Stimulated activated CD4-positive, alpha-beta T cell treated with anti-CD3 and anti-CD28 coated beads, Interleukin-4, amount 100 ng/mL, for 24 hours (primary cell): ENCODE data around the gene LARGE1.

Source experiments
- DNase-seq: peaks from one replicate; pipeline ENCODE4 v3.0.0-alpha.2; 2020

LARGE1 gene

GRCh38 chr22:33707581-33707980 lies 212.7 kb downstream of the LARGE1 start:
- no peak for DNase-seq

- DNase-seq = no peak
These were observed 214.2 kb downstream of the LARGE1 start for GRCh38 chr22:33706100-33706499.

GRCh38 chr22:33699176-33699575 lies 221.1 kb downstream of the LARGE1 start:
- DNase-seq = no peak

DNA sequence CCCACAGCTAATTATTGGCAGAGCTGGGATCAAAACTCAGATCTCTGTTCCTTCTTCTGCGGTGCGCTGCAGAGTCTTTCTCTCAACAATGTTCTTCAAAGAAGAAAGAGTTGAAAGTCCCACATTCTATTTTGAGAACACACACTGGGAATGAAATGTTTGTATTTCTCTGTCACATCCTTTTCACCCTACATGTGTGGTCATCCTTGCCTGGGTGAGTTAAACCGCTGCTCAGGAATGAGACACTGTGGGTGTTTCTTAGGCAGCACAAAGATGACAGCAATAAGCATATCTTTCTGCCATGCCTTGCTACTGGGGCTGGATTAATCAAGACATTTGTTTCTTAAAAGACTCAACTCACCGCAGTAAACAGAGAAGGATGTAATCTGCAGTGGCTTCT lies 222.6 kb downstream of the LARGE1 start:
- DNase-seq = no peak

DNA sequence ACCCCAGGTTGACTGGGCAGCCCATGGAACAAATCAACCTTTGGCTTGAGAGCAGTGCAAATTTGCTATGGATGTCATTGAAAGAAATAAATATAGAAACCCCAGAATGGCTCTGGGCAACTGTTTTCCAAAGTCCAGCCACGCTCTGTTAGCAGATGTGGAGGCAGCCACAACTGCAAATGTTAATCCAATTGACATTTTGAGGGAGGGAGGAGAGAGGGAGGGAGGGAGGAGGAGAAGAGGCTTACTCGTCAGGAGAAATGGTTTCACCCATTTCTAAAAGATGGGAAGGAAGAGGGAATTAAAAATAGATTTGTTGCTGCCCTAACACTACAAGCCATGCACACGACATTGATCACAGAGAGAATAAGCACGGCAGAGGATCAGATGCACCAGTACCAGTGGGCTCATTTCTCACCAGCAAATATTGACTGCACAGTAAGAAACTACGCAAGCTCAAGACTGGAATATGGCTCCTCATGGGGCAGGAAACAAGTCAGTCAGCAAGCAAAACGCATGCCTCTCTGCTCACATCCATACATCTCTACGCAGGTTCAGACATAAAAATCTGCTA lies 229.1 kb downstream of the LARGE1 start:
- DNase-seq = no peak

DNA sequence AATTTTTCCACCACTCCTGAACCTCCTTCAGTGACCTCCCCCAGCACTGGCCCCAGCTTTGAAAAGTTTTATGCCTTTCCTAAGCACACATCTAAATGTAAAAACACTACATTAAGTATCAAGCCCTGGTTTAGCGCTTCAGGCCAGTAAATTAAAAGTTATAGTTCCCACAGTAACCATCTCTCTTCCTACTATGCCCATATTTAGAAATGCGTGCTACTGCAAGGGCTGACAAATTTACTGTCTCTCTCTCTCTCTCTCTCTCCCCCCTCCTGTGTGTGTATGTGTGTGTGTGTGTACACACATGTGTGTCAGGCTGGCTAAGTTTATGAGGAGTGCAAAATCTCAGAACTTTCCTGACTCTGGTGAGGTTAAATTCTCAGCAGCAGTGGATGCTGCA lies 231.4 kb downstream of the LARGE1 start:
- no peak for DNase-seq

DNA sequence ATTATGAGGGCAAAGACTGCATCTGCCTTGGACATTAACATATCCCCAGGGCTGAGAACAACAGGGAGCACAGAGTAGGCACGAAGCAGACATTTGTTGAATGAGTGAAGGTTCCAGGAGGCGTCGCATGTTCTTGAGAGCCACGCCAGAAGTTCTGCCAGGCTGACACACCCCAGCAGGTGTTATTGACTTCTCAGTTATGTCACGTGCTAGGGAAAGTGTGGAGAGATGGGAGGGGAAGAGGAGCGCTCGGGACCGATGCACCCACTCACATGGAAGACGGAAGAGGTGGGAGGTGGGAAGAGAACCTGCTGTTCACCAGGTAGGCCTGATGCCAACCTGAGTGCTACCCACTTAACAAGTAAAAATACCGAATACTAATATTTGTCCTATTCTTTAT lies 232.8 kb downstream of the LARGE1 start:
- no peak for DNase-seq

DNA sequence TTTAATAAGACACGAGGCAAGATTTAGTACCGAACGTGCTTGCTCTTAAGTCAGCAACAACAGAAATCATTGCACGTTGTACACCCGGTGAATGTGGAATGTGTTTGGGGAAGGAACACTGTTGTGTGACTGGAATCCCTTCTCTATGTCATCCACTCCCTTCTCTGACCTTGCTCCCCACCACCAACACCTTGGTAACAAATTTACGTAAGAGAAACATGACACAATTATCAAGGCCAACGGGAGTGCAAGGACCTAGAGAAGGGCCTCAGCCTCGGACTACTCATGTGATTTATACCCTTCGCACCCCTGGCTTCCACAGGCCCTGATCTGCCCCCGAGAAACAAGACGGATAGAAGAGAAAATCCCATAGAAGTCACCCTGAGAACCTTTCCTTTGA lies 236.2 kb downstream of the LARGE1 start:
- no peak for DNase-seq

DNA sequence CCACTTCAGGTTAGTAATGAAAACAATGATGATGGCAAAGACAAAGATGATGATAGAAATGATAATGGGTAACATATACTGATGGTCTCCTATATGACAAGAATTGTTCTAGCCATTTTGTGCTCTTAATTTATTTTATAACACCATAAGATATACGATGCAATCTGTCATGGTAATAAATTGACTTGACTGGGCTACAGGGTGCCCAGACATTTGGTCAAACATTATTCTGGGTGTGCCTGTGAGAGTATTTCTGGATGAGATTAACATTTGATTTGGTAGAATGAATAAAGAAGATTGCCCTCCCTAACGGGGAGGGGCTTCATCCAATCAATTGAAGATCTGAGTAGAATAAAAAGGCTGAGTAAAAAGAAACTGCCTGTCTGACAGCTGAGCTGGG lies 237.3 kb downstream of the LARGE1 start:
- no peak for DNase-seq

GRCh38 chr22:33680632-33681031 lies 239.6 kb downstream of the LARGE1 start:
- no peak for DNase-seq

DNA sequence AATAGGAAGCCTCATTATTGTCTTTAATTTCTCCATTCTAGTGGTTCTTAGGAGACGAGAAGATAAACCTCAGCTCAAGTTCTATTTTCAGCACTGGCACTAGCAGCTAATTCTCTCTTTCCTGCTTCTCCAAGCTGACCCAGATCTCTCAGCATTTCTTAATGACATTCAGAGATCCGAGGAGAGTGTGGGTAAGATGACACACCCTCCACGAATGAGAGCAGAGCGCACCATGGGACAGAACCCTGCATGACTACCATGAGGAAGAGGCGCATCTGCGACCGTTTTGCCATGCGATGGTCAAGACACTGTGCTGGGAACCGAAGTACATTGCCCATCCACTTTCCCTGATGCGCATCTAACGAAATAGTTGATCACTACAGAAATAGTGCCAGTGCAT lies 241.8 kb downstream of the LARGE1 start:
- no peak for DNase-seq

- DNase-seq = no peak
These were observed 242.7 kb downstream of the LARGE1 start for GRCh38 chr22:33677536-33677935.

DNA sequence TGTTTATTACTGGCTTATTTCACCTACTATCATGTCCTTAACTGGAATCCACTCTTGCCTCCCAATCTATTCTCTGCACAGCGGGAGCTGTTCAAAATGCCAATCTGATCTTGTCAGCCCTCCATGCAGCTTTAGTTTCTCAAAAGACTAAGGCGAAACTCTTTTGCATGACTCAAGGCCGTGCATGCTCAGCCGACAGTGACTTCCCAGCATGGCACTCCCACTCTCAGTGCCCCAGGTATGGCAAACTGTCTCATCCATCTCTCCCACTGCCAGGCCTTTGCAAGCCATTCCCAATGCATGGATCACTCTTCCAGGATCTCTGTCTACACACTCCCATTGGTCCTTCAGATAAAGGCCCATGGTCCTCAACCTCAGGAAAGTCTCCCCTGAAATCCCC lies 245.9 kb downstream of the LARGE1 start:
- DNase-seq = no peak

- DNase-seq = no peak
These were observed 250.5 kb downstream of the LARGE1 start for GRCh38 chr22:33669746-33670145.

DNA sequence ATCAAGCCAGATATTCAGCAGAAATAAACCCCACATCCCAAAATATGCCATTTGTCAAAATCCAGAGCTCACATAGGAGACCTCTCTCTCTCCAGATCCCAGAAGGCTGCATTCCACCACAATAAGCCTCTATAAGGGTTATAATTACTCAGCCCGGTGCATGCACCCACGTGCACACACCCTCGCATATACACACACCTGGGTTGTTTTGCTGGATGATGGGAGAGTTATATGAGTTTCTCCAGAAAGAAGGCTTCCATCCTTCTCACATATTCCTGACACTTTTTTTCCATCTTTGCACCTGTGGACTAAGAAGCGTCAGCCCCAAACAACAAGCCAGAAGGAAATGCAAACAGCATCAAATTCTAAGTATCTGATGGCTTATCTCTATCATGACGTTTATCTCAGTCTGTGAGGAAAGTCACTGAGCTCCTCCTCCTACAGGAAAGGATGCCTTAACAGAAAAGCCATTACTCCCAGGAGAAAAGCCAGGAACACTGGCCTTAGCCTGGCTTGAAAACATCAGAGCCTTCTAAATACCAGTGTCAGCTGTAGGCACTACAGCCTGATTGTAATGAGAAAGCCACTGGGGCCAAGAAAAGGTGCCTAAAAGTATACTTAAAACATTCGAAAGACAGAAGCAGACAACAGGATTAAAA lies 253.2 kb downstream of the LARGE1 start:
- DNase-seq = no peak

DNA sequence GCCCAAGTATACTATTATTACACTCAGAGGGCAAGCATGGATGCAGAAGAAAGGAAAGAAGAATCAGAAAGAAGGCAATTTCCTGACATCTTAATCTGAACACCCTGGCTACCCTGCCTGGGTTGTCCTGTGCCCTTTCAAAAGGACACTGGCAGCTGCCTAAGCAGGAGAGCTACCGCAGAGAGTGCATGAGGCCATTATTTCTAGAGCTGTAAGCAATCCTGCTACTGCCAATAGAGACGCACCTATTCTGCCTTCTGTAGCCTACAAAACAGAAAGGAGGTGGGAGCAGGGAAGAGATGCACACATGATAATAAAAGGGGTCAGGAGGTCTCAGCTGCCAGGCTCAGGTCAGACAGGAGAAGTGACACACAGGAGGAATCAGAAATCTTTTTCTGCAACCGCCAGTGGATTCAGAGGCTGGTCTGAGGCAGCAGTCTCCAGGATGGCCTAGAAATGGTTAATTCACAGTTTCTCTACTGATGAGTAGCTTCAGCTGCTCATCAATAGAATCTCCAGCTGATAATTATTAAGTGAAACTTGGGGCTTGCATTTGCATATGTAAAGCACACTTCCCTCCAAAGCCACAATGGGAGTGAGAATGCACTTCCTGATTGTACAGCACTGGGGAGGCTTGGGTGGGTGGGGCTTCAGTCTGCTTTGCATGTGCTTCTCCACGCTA lies 253.9 kb downstream of the LARGE1 start:
- DNase-seq = no peak

DNA sequence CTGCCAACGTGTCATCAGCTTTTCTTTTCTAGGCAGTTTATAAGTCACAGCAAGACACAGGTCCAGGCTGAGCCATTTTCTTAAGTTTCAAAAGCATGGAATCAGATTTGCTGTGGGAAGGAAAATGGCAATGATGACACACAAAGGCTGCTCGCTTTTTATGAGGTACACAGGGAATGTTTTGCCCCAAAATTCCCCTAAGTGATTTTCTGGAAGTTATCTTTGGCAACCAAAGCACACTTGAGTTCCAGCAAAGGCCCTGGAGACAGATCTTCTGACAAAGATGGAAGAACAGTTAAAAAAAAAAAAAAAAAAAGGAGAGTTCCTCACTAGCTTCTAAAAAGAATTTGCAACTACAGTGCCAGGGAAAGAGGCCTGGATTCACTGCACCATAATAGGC lies 260.8 kb downstream of the LARGE1 start:
- no peak for DNase-seq

DNA sequence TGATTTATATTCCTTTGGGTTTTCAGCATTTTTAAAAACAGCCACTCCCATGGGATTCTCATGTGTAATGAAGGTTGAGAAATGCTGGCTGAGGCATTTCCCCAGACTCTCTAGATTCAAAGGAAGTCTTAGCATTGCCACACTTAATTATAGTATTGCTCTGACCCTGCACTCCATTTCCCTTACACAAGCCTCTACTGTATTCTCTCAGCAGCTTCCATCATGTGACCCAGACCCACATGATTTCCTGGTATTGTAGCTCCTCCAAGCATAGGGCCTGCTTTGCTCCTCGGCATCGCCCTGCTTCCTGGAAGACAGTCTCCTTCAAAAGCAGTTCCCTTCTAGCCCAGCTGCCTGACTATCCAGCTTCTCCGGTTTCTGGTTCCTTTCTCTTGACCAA lies 261.5 kb downstream of the LARGE1 start:
- DNase-seq = no peak

- no peak for DNase-seq
These were observed 262.6 kb downstream of the LARGE1 start for GRCh38 chr22:33657670-33658069.

GRCh38 chr22:33656808-33657628 lies 263.3 kb downstream of the LARGE1 start:
- no peak for DNase-seq

DNA sequence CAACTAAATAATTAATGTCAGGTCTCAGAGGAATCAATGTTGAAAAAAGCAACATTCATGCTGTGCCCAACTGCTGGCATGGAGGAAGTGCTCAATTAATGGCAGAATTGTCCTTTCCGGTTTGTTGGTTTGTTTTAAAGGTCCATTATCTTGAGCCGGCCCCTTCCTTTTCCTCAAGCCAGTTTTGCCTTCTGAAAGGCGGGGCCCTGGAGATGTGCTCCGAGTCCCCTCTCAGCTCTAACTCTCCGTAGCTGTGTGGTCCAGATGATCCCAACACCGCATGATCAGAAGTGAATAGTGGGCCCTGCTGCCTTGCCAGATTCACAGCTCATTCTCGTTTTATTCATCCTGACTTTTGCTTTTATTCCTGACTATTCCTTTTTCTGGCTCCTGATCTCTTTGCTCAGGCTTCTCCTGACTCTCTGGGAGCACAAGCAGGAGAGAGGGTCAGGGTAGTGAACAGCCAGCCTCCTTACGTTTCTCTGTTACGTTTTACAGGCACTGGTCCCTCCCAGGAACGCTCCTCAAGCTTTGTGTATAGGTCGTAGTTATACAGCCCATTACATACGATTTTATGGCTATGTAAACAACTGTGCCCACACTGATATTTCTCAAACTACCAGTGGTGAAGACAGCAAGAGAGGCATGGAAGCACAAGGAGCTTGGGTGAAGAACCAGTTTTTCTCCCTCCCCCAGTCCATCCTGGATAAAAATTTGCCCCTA lies 265.9 kb downstream of the LARGE1 start:
- no peak for DNase-seq

- DNase-seq = no peak
These were observed 266.7 kb downstream of the LARGE1 start for GRCh38 chr22:33653532-33654063.

DNA sequence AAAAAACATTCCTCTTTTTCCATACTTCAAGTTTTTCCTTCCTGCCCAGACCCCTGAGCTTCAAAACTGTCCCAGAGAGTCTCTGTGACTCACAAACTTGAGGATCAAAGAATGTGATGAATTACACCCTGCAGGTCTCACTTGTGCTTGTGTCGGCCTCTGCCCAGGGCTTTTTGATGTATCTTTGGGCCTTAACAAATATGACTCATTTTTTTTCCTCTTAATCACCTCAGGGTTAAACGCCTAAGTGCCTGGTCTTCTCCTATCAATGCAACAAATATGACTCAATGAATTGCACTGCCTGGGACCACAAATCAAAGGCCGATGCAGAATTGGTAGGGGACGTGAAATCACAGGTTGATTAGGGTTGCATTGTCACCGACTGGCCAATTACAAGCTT lies 267.7 kb downstream of the LARGE1 start:
- DNase-seq = no peak
